ENCODE data around the gene RREB1.
A peak's percentile ranks its signal among the peaks of the same experiment; 100 is the strongest.

DNA sequence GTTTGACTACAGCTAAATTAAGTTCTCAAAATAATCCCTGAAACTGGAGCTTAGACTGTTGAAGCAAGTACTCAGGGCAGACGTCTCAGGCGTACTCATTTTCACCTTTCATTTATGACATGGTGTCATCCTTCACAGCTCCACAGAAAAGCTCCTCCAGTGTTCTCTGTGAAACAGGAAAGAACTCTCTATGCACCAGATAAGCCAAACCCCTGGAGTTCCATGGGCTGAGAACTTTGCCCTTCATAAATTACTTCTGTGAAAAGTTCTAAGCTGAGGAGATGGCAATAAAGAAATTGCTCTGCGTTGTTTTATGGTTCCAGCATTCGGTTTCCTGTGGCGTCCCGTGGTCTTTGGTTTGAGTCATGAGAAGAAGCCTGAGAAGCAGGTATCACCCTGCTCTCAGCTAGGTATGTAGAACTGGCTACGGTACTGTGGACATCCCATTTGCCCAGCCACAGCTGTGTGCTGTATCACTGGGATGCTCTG is 20.2 kb upstream of the RREB1 start:
- TF ChIP-seq POLR2A (IDR thresholded peaks at IDR 0.05; ENCODE audit: low read depth, low read length) (no peak), POLR2AphosphoS5 (IDR thresholded peaks at IDR 0.05; ENCODE audit: low read depth, low read length) (no peak), TAF1 (IDR thresholded peaks at IDR 0.05; ENCODE audit: low read depth, low read length) (peak; percentile 24; the same call in 1 of the 2 replicates)

All from GM12891 (cell line).